Measurements from ENCODE around the gene ACKR2.
"Not testable (repeated sequence)": the region's sequence is repeated elsewhere in the genome, so short reads cannot be mapped to it uniquely, and the experiment has no call there.

ACKR2 gene

GRCh38 chr3:42811118-42811883, 2.1 kb downstream of the ACKR2 start:
- not testable (repeated sequence) for H3K36me3 ChIP-seq (ENCODE audit: control insufficient read depth, insufficient read depth, low read length); H3K4me3 ChIP-seq (ENCODE audit: low read length); DNase-seq (ENCODE audit: low read depth, low spot score); H3K27me3 ChIP-seq (ENCODE audit: control insufficient read depth, insufficient read depth, low read length); H3K9me3 ChIP-seq (ENCODE audit: control insufficient read depth, insufficient read depth, low read length); H3K27ac ChIP-seq (ENCODE audit: low read length); H3K4me1 ChIP-seq (ENCODE audit: control insufficient read depth, insufficient read depth, low read length)
- no CpG with 5 or more reads among the region's 15 CpGs for WGBS (ENCODE audit: insufficient coverage, insufficient read length)

DNA sequence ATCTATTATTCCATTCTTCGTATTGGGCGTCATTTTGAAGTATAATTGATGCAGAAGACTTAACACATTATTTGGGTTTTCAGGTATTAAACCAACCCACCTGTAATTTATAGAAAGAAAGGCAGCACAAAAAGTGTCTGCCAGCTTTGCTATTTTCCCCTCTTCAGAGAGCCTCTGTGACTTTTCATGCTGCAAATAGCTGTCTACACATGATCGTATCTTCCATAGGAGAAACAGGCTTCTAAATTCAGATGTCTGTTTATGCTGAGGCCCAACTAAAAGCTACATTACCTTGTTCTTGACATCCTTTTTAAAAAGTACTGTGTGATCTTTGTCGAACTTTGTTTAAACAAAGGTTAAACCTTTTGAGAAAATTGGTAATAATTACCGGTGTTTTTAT, 5.0 kb downstream of the ACKR2 start:
- DNase-seq (ENCODE audit: low read depth, low spot score): no peak
- WGBS (ENCODE audit: insufficient coverage, insufficient read length): no CpG with 5 or more reads among the region's 5 CpGs
- Histone ChIP-seq H3K9me3 (ENCODE audit: control insufficient read depth, insufficient read depth, low read length) (no peaks in the 10 kb centered on the region), H3K27me3 (ENCODE audit: control insufficient read depth, insufficient read depth, low read length) (0 out of 2 replicates have a peak, but pooled peaks cover 2% of the 10 kb centered on the region), H3K36me3 (ENCODE audit: control insufficient read depth, insufficient read depth, low read length) (no peaks in the 10 kb centered on the region), H3K4me3 (ENCODE audit: low read length) (no peak overlapping the region), H3K27ac (ENCODE audit: low read length) (no peak overlapping the region), H3K4me1 (ENCODE audit: control insufficient read depth, insufficient read depth, low read length) (no peaks in the 10 kb centered on the region)

DNA sequence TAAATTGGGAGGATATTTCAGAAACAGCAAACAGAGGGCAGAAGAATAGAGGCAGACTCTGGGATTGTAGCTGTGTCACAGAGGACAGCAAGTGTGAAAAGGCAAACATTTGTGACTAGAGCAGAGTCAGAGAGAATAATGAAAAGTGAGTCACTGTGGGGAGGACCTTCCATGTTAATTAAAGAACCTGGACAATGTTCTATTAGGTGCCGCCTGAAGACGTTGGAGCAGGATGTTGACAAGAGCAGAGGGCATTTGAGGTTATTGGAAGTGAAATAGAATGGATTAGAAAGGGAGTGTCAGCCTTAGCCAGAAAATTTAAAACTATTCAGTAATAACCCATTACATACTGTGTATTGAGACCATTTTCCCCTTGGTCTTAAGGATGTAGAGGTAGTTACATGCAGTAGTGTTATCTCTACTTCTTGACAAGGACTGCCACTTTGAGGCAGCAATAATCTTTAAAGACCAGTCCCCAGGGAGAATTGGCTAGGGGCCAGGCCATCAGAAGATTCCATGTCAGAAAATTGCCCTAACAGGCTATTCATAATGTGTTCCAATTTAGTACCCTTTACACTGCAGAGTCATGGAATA, 5.8 kb downstream of the ACKR2 start:
- 0 out of 2 replicates have a peak, but pooled peaks cover 2% of the 10 kb centered on the region for H3K27me3 ChIP-seq (ENCODE audit: control insufficient read depth, insufficient read depth, low read length)
- H3K4me3 ChIP-seq (ENCODE audit: low read length): no peak overlapping the region
- WGBS (ENCODE audit: insufficient coverage, insufficient read length): no CpG with 5 or more reads among the region's 2 CpGs
- H3K4me1 ChIP-seq (ENCODE audit: control insufficient read depth, insufficient read depth, low read length): no peaks in the 10 kb centered on the region
- H3K27ac ChIP-seq (ENCODE audit: low read length): no peak overlapping the region
- no peaks in the 10 kb centered on the region for H3K9me3 ChIP-seq (ENCODE audit: control insufficient read depth, insufficient read depth, low read length)
- DNase-seq (ENCODE audit: low read depth, low spot score): no peak
- H3K36me3 ChIP-seq (ENCODE audit: control insufficient read depth, insufficient read depth, low read length): no peaks in the 10 kb centered on the region

DNA sequence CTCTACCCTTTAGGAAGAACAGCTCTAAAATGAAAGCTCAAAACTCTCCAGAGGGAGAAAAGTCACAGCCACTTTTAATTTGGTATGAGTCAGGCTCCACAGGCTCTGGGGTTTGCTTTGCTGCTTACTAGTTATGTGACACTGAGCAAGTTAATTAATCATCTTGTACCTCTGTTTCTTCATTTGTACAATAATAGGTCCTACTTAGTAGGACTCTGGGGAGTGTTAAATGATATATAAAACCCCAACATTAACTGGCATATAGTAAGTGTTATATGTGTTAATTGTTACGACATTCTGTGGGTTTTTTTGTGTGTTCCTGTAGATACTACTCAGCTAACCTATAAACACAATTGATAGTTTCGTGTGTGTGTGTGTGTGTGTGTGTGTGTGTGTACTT, 6.6 kb downstream of the ACKR2 start:
- Histone ChIP-seq H3K27me3 (ENCODE audit: control insufficient read depth, insufficient read depth, low read length) (0 out of 2 replicates have a peak, but pooled peaks cover 2% of the 10 kb centered on the region), H3K4me1 (ENCODE audit: control insufficient read depth, insufficient read depth, low read length) (no peaks in the 10 kb centered on the region), H3K36me3 (ENCODE audit: control insufficient read depth, insufficient read depth, low read length) (no peaks in the 10 kb centered on the region), H3K4me3 (ENCODE audit: low read length) (no peak overlapping the region), H3K9me3 (ENCODE audit: control insufficient read depth, insufficient read depth, low read length) (no peaks in the 10 kb centered on the region), H3K27ac (ENCODE audit: low read length) (no peak overlapping the region)
- DNase-seq (ENCODE audit: low read depth, low spot score): no peak
- WGBS (ENCODE audit: insufficient coverage, insufficient read length): no CpG with 5 or more reads among the region's 2 CpGs

DNA sequence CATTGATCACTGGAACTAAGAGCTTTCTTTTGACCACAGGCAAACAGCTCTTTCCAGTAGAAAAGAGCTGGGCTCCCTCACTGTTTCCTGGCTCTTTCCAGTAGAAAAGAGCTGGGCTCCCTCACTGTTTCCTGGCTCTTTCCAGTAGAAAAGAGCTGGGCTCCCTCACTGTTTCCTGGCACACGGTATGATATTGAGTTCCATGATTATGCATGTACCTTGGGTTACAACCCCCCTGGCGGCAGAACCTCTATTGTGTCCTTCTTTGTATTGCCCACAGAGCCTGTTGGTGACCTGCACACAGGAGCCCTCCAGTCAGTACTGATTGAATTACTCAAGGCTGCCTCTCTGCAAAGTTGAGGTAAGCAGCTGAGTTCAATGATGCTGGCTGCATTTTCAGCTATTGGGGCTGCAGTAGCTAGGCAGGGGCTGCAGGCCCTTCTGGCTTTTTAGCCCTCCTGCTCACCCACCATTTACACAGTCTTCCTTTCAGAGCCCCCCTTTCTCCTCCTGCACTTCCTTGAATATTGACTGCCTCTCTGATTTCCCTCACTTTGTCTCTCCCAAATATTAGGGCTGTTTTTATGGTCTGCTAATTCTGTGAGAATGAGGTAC, 10.2 kb downstream of the ACKR2 start:
- Histone ChIP-seq H3K36me3 (ENCODE audit: control insufficient read depth, insufficient read depth, low read length) (no peaks in the 10 kb centered on the region), H3K9me3 (ENCODE audit: control insufficient read depth, insufficient read depth, low read length) (no peaks in the 10 kb centered on the region), H3K4me3 (ENCODE audit: low read length) (no peak overlapping the region), H3K27me3 (ENCODE audit: control insufficient read depth, insufficient read depth, low read length) (0 out of 2 replicates have a peak, but pooled peaks cover 2% of the 10 kb centered on the region), H3K27ac (ENCODE audit: low read length) (no peak overlapping the region), H3K4me1 (ENCODE audit: control insufficient read depth, insufficient read depth, low read length) (no peaks in the 10 kb centered on the region)
- no CpG with 5 or more reads among the region's 2 CpGs for WGBS (ENCODE audit: insufficient coverage, insufficient read length)
- DNase-seq (ENCODE audit: low read depth, low spot score): no peak

- no CpG with 5 or more reads among the region's 6 CpGs for WGBS (ENCODE audit: insufficient coverage, insufficient read length)
- H3K27ac ChIP-seq (ENCODE audit: low read length): no peak overlapping the region
- no peaks in the 10 kb centered on the region for H3K4me1 ChIP-seq (ENCODE audit: control insufficient read depth, insufficient read depth, low read length)
- H3K36me3 ChIP-seq (ENCODE audit: control insufficient read depth, insufficient read depth, low read length): no peaks in the 10 kb centered on the region
- H3K9me3 ChIP-seq (ENCODE audit: control insufficient read depth, insufficient read depth, low read length): no peaks in the 10 kb centered on the region
- DNase-seq (ENCODE audit: low read depth, low spot score): no peak
- 0 out of 2 replicates have a peak, but pooled peaks cover 2% of the 10 kb centered on the region for H3K27me3 ChIP-seq (ENCODE audit: control insufficient read depth, insufficient read depth, low read length)
- H3K4me3 ChIP-seq (ENCODE audit: low read length): no peak overlapping the region
Observed at GRCh38 chr3:42820746-42821051, 11.5 kb downstream of the ACKR2 start.

GRCh38 chr3:42822828-42823227, 13.6 kb downstream of the ACKR2 start:
- no peaks in the 10 kb centered on the region for H3K4me1 ChIP-seq (ENCODE audit: control insufficient read depth, insufficient read depth, low read length)
- H3K9me3 ChIP-seq (ENCODE audit: control insufficient read depth, insufficient read depth, low read length): no peaks in the 10 kb centered on the region
- no peak for DNase-seq (ENCODE audit: low read depth, low spot score)
- no peak overlapping the region for H3K27ac ChIP-seq (ENCODE audit: low read length)
- no CpG with 5 or more reads among the region's 3 CpGs for WGBS (ENCODE audit: insufficient coverage, insufficient read length)
- no peaks in the 10 kb centered on the region for H3K36me3 ChIP-seq (ENCODE audit: control insufficient read depth, insufficient read depth, low read length)
- no peak overlapping the region for H3K4me3 ChIP-seq (ENCODE audit: low read length)
- 0 out of 2 replicates have a peak, but pooled peaks cover 2% of the 10 kb centered on the region for H3K27me3 ChIP-seq (ENCODE audit: control insufficient read depth, insufficient read depth, low read length)

DNA sequence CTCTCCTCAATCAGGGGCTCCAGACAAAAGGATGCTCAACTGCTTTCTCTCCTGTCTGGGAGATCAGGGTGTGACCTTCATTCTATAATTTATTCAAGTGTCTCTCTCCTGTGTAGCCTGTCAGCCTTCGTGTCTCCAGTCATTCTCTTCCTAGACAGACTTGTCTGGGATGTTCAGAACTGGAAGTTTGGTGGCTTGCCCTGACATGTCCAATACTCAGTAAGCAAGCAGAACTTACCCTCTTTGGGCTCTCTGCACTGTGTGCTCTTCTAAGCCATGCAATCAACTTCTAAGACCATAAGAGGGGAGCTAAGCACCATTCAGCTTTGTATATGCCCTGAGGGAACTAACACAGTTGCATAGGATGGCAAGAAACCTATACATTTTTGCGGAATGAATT, 14.1 kb downstream of the ACKR2 start:
- Histone ChIP-seq H3K4me1 (ENCODE audit: control insufficient read depth, insufficient read depth, low read length) (no peaks in the 10 kb centered on the region), H3K27me3 (ENCODE audit: control insufficient read depth, insufficient read depth, low read length) (no peaks in the 10 kb centered on the region), H3K36me3 (ENCODE audit: control insufficient read depth, insufficient read depth, low read length) (no peaks in the 10 kb centered on the region), H3K4me3 (ENCODE audit: low read length) (no peak overlapping the region), H3K9me3 (ENCODE audit: control insufficient read depth, insufficient read depth, low read length) (no peaks in the 10 kb centered on the region), H3K27ac (ENCODE audit: low read length) (no peak overlapping the region)
- no peak for DNase-seq (ENCODE audit: low read depth, low spot score)
- WGBS (ENCODE audit: insufficient coverage, insufficient read length): no CpG with 5 or more reads among the region's 2 CpGs

DNA sequence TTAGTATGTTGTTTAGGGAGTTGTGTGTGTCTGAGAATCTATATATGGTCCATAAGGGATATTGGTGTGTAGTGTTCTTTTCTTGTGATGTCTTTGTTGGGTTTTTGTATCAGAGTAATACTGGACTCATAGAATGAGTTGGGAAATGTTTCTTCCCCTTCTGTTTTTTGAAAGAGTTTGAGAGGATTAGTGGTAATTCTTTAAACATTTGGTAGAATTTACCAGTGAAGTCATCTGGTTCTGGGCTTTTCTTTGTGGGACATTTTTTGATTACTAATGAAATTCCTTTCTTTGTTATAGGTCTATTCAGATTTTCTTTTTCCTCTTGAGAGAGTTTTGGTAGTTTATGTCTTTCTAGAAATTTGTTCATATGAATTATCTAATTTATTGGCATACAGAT, 16.9 kb downstream of the ACKR2 start:
- Histone ChIP-seq H3K4me1 (ENCODE audit: control insufficient read depth, insufficient read depth, low read length) (no peaks in the 10 kb centered on the region), H3K27ac (ENCODE audit: low read length) (no peak overlapping the region), H3K4me3 (ENCODE audit: low read length) (no peak overlapping the region), H3K27me3 (ENCODE audit: control insufficient read depth, insufficient read depth, low read length) (no peaks in the 10 kb centered on the region), H3K36me3 (ENCODE audit: control insufficient read depth, insufficient read depth, low read length) (no peaks in the 10 kb centered on the region), H3K9me3 (ENCODE audit: control insufficient read depth, insufficient read depth, low read length) (no peaks in the 10 kb centered on the region)
- DNase-seq (ENCODE audit: low read depth, low spot score): no peak

- Histone ChIP-seq H3K36me3 (ENCODE audit: control insufficient read depth, insufficient read depth, low read length) (no peaks in the 10 kb centered on the region), H3K27ac (ENCODE audit: low read length) (no peak overlapping the region), H3K4me3 (ENCODE audit: low read length) (no peak overlapping the region), H3K4me1 (ENCODE audit: control insufficient read depth, insufficient read depth, low read length) (peaks cover 2% of the 10 kb centered on the region; the same call in 1 of the 2 replicates), H3K27me3 (ENCODE audit: control insufficient read depth, insufficient read depth, low read length) (no peaks in the 10 kb centered on the region), H3K9me3 (ENCODE audit: control insufficient read depth, insufficient read depth, low read length) (no peaks in the 10 kb centered on the region)
- no peak for DNase-seq (ENCODE audit: low read depth, low spot score)
Observed at GRCh38 chr3:42827023-42827422, 17.8 kb downstream of the ACKR2 start.
